ENCODE results near the gene GREB1L.

DNA sequence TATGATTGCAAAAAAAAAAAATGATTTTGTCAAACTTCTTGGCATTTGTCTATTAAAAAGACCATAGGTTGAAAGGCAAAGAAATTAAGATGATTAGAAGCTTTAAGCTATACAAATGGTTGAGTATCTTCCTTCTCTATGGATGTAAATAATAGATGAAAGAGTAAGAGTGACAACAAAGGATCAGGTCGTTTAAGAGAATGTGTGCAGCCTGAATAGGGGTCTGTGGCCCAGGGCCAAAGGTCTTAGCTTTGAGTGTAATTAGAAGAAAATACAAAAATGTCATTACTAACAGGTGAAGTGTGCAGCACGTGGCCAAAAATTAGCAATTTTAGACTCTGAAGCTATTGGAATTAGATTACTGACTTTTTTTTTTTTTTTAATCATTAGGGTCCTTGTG lies 122.4 kb downstream of the GREB1L start:
- TF ChIP-seq EP300 (conservative IDR thresholded peaks at IDR 0.05; ENCODE audit: poor library complexity, severe bottlenecking) (no peak), REST (IDR thresholded peaks at IDR 0.05; ENCODE audit: borderline replicate concordance) (no peak), POLR2AphosphoS5 (IDR thresholded peaks at IDR 0.05) (no peak)
- TF ChIP-seq, protein P1, sequence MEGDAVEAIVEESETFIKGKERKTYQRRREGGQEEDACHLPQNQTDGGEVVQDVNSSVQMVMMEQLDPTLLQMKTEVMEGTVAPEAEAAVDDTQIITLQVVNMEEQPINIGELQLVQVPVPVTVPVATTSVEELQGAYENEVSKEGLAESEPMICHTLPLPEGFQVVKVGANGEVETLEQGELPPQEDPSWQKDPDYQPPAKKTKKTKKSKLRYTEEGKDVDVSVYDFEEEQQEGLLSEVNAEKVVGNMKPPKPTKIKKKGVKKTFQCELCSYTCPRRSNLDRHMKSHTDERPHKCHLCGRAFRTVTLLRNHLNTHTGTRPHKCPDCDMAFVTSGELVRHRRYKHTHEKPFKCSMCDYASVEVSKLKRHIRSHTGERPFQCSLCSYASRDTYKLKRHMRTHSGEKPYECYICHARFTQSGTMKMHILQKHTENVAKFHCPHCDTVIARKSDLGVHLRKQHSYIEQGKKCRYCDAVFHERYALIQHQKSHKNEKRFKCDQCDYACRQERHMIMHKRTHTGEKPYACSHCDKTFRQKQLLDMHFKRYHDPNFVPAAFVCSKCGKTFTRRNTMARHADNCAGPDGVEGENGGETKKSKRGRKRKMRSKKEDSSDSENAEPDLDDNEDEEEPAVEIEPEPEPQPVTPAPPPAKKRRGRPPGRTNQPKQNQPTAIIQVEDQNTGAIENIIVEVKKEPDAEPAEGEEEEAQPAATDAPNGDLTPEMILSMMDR (IDR thresholded peaks at IDR 0.05; ENCODE audit: poor library complexity, severe bottlenecking) = no peak
